Measurements from ENCODE around the gene XPO4. TPM values are rescaled to one million over a fixed set of nuclear protein-coding genes. Genes with fewer than 3 reads are reported as not detected.

Gene XPO4
- total and polyA plus RNA-seq, 10 of the 15 experiments (the other 5 are each of a cell fraction or from before 2014, with no cell fraction given), result 3.6 to 24.9 (median 18.4) TPM

GRCh38 chr13:20851844-20852402 lies 50.6 kb downstream of the XPO4 start (continued):
- no peak for TF ChIP-seq RELB (IDR thresholded peaks at IDR 0.05; ENCODE audit: low read depth)
- TF ChIP-seq SIX5 (IDR thresholded peaks at IDR 0.05; ENCODE audit: low read depth, low read length, severe bottlenecking), result no peak
- no peak for TF ChIP-seq MXI1 (IDR thresholded peaks at IDR 0.05; ENCODE audit: low read depth, low read length)
- no peak for TF ChIP-seq CHD1 (IDR thresholded peaks at IDR 0.05; ENCODE audit: low read depth, low read length)
- TF ChIP-seq YY1 (IDR thresholded peaks at IDR 0.05; ENCODE audit: low read depth, low read length), result no peak

DNA sequence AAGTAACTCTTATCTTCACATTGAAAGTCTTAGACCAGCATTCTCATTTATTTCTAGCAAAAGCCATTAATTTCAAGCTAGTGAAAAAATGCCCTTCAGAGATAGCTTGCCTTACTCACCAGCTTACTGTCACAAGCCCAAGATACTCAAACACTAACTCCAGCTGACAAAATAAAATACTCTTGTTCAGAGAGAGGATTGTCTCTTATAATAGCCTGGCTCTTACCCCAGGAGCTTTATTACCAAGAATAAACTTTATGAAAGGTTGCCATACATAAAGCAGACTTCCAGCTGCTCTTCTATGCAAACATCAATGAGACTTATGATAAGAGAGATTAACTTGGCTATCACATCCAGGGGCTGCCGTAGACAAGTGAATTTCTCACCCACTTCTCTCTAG lies 53.6 kb downstream of the XPO4 start:
- Histone ChIP-seq H3K27me3 (replicated peaks in 1 of 2; ENCODE audit: control insufficient read depth in 2 of 2, insufficient read depth in 2 of 2, low read length in 1 of 2) (no peaks in the 10 kb centered on the region), H3K9ac (ENCODE audit: control insufficient read depth, insufficient read depth, low read length) (no peak overlapping the region), H3K4me1 (ENCODE audit: control insufficient read depth, insufficient read depth, low read length) (no peaks in the 10 kb centered on the region), H3K36me3 (ENCODE audit: control insufficient read depth in 2 of 2, insufficient read depth in 2 of 2, low read length in 1 of 2) (peaks cover 1 to 4% of the 10 kb centered on the region in 2 experiments; a peak in 2 of 4 replicates), H2AFZ (ENCODE audit: control insufficient read depth, low read depth, low read length) (no peak overlapping the region), H4K20me1 (ENCODE audit: control insufficient read depth, insufficient read depth) (no peaks in the 10 kb centered on the region), H3K27ac (ENCODE audit: control insufficient read depth, insufficient read depth) (no peak overlapping the region), H3K4me2 (ENCODE audit: control insufficient read depth, insufficient read depth) (no peak overlapping the region), H3K79me2 (ENCODE audit: control insufficient read depth, insufficient read depth, low read length) (no peaks in the 10 kb centered on the region), H3K9me3 (replicated peaks; ENCODE audit: control insufficient read depth, insufficient read depth, low read length) (no peaks in the 10 kb centered on the region), H3K4me3 (no peak overlapping the region)
- intact Hi-C loops (cut with micrococcal nuclease; ENCODE audit: unreplicated experiment), result no loop called here
- 100% methylated on average over 1 of the region's 1 CpG for WGBS (ENCODE audit: insufficient coverage, insufficient replicate concordance, low lambda C conversion rate, missing lambda C conversion rate)
- ATAC-seq (no peak), DNase-seq (ENCODE audit: low read depth, low spot score) (no peak), FAIRE-seq (no peak)
- ChIA-PET SMC1A (ENCODE audit: uncharacterized antibody, unreplicated experiment) (interaction anchor here (0.7 to 1.5 kb wide), 9 partner anchors 14 to 357 kb away, joined by 3 to 5 read pairs (median 3); no protein-coding TSS in a partner anchor), POLR2A (interaction anchor here (0.6 kb wide), 1 partner anchor 56 kb away, joined by 7 read pairs; no protein-coding TSS in a partner anchor), CTCF (interaction anchor here (0.6 to 2.2 kb wide), 5 partner anchors 9 to 357 kb away, joined by 3 to 13 read pairs (median 5); no protein-coding TSS in a partner anchor), RAD21 (ENCODE audit: unreplicated experiment) (interaction anchor here (0.8 to 1.5 kb wide), 3 partner anchors 10 to 76 kb away, joined by 3 to 4 read pairs (median 4); no protein-coding TSS in a partner anchor)
- no TSS peak for BruUV-seq (replicated peaks)
- in situ Hi-C loops (cut with MboI), result loop anchor here (25.0 kb wide), 1 partner anchor 662 kb away; the partner anchor contains the start of gene GJB2
- TF ChIP-seq MEF2A (IDR thresholded peaks at IDR 0.05; ENCODE audit: insufficient read depth, low read depth, low read length), result no peak
- no peak for TF ChIP-seq E2F4 (IDR thresholded peaks at IDR 0.05; ENCODE audit: low read depth, low read length)
- TF ChIP-seq, protein P1, sequence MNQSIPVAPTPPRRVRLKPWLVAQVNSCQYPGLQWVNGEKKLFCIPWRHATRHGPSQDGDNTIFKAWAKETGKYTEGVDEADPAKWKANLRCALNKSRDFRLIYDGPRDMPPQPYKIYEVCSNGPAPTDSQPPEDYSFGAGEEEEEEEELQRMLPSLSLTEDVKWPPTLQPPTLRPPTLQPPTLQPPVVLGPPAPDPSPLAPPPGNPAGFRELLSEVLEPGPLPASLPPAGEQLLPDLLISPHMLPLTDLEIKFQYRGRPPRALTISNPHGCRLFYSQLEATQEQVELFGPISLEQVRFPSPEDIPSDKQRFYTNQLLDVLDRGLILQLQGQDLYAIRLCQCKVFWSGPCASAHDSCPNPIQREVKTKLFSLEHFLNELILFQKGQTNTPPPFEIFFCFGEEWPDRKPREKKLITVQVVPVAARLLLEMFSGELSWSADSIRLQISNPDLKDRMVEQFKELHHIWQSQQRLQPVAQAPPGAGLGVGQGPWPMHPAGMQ (IDR thresholded peaks at IDR 0.05; ENCODE audit: borderline replicate concordance), result no peak
- TF ChIP-seq, protein P2, sequence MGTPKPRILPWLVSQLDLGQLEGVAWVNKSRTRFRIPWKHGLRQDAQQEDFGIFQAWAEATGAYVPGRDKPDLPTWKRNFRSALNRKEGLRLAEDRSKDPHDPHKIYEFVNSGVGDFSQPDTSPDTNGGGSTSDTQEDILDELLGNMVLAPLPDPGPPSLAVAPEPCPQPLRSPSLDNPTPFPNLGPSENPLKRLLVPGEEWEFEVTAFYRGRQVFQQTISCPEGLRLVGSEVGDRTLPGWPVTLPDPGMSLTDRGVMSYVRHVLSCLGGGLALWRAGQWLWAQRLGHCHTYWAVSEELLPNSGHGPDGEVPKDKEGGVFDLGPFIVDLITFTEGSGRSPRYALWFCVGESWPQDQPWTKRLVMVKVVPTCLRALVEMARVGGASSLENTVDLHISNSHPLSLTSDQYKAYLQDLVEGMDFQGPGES (IDR thresholded peaks at IDR 0.05), result no peak
- TF ChIP-seq SMC3 (IDR thresholded peaks at IDR 0.05; ENCODE audit: borderline replicate concordance, low read length), result no peak
- TF ChIP-seq SMARCA5 (IDR thresholded peaks at IDR 0.05), result no peak
- no peak for TF ChIP-seq ZNF217 (IDR thresholded peaks at IDR 0.05)
- TF ChIP-seq RAD21 (IDR thresholded peaks at IDR 0.05; ENCODE audit: insufficient read depth, low read depth, low read length), result no peak
- TF ChIP-seq TCF12 (IDR thresholded peaks at IDR 0.05; ENCODE audit: low read depth, low read length), result no peak
- TF ChIP-seq NKRF (conservative IDR thresholded peaks at IDR 0.05), result no peak
- TF ChIP-seq KDM1A (IDR thresholded peaks at IDR 0.05; ENCODE audit: borderline replicate concordance), result no peak

Measured in GM12878 (cell line).